ENCODE measurements around the gene PLAC9.
"Not testable (repeated sequence)": the region's sequence is repeated elsewhere in the genome, so short reads cannot be mapped to it uniquely, and the experiment has no call there.

The PLAC9 gene

GRCh38 chr10:80132299-80133139, at the start of gene PLAC9:
TSS of gene PLAC9 (plus strand) at chr10:80132730. CDS start at chr10:80132763, 33 bp downstream.
- no peak for DNase-seq (ENCODE audit: low spot score)

DNA sequence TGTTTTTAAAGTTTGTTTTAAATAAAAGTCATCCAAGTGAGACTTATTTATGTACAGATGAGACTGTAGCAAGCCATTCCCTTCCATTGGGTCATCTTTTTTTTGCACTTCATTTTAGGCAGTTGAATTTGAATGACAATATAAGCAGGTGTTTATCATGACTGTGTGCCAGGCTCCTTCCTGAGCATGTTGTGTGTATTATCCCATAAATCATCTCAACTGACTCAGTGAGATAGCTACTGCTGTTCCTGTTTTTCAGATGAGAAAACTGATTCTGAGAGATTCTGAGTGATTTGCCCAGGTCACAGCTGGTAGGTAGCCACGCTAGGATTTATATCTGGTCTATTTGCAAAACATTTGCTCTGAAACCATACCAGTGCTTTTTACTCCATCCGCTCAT, 42.4 kb upstream of the PLAC9 start:
- DNase-seq (ENCODE audit: low spot score): no peak

DNA sequence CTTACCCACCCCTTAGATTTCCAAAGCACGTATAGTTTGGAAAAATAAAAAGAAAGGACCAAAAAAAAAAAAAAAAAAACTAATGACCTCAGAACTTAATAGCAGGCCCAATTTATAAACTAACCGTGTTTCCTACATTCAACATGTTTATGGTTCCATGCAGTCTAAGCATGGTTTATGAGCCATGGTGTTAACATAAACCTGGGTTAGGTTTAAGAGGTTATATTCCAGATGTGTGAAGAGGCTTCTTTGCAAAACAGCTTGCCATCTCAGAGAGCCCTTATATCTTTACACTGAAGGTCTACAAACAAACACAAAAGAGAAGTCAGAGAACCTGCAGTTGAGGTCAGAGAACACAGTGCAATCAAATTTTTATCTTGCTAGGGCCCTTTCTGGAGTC, 38.3 kb upstream of the PLAC9 start:
- no peak for DNase-seq (ENCODE audit: low spot score)

DNA sequence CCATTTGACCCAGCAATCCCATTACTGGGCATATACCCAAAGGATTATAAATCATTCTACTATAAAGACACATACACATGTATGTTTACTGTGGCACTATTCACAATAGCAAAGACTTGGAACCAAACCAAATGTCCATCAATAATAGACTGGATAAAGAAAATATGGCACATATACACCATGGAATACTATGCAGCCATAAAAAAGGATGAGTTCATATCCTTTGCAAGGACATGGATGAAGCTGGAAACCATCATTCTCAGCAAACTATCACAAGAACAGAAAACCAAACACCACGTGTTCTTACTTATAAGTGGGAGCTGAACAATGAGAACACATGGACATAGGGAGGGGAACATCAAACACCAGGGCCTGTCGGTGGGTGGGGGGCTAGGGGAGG, 34.3 kb upstream of the PLAC9 start:
- DNase-seq (ENCODE audit: low spot score): not testable (repeated sequence)

DNA sequence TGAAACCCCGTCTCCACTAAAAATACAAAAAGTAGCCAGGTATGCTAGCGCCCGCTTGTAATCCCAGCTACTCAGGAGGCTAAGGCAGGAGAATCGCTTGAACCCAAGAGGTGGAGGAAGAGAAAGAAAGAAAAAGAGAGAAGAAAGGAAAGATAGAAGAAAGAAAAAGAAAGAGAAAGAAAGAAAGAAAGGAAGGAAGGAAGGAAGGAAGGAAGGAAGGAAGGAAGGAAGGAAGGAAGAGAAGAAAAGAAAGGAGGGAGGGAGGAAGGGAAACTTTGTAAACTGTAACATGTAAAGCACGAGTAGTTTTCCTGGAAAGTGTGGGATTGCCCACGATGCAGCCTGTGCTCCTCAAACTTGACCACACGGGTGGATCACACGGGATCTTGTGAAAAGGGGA, 33.2 kb upstream of the PLAC9 start:
- not testable (repeated sequence) for DNase-seq (ENCODE audit: low spot score)

- no peak for DNase-seq (ENCODE audit: low spot score)
Measured at GRCh38 chr10:80100116-80100515, 32.4 kb upstream of the PLAC9 start.

GRCh38 chr10:80100861-80101695, 31.5 kb upstream of the PLAC9 start:
- no peak for DNase-seq (ENCODE audit: low spot score)

- DNase-seq (ENCODE audit: low spot score): no peak
Measured at GRCh38 chr10:80104066-80104926, 28.2 kb upstream of the PLAC9 start.

GRCh38 chr10:80108576-80109239, 23.8 kb upstream of the PLAC9 start:
- DNase-seq (ENCODE audit: low spot score): no peak

DNA sequence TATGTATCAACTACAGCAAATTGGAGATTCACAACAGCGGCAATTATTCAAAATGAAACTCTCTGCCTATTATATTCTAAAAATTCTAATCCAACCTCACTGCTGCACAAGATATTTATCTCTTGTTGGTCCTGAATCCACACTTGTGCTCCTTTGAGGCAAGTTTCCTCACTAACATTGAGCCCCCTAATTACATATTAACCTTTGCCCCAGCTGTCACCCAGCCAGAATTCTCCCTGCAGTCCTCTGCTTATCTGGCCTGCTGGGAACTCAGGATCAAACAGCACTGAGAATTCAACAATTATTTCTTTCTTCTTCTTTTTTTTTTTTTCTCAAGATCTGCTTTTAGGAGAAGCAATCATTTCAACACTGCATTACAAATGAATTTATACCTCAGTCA, 21.5 kb upstream of the PLAC9 start:
- no peak for DNase-seq (ENCODE audit: low spot score)

GRCh38 chr10:80118669-80119068, 13.9 kb upstream of the PLAC9 start:
- DNase-seq (ENCODE audit: low spot score): no peak

GRCh38 chr10:80122110-80122710, 10.3 kb upstream of the PLAC9 start:
- no peak for DNase-seq (ENCODE audit: low spot score)

DNA sequence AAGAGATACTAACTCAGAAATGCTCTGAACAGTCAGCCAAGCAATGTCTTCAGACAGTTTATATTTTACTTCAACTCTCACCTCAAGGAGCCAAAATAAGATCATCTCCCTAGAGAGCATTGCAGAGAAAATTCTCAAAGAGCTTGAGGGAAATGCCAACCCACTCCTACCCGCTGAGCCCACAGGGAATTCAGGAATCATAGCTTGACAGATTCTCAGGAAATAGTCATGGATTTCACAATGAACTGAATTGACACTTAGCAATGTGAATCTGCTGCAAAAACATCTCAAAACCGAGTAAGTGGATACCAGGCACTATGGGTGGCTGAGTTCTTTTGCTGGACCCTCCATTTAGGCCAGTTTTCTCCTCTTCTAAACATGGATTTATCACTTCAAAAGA, 9.8 kb upstream of the PLAC9 start:
- no peak for DNase-seq (ENCODE audit: low spot score)

DNA sequence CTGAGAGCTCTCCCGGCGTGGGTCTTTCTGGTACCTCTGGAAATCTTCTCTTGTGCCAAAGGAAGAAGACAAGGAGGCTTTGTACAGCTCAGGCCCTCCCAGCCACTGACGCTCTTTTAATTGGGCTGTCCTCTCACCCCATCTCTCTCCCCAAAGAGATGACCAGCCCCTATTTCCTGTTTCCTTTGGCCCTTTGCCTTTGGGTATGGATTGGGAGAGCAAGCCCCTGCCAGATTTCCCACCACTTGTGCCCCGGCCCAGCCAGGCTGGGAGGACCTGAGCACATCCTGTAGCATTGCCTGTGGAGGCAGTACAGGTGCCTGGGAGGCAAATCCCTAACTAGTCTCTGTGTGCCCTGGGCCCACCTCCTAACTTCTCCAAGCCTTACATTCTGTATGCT, 5.7 kb upstream of the PLAC9 start:
- DNase-seq (ENCODE audit: low spot score): no peak

DNA sequence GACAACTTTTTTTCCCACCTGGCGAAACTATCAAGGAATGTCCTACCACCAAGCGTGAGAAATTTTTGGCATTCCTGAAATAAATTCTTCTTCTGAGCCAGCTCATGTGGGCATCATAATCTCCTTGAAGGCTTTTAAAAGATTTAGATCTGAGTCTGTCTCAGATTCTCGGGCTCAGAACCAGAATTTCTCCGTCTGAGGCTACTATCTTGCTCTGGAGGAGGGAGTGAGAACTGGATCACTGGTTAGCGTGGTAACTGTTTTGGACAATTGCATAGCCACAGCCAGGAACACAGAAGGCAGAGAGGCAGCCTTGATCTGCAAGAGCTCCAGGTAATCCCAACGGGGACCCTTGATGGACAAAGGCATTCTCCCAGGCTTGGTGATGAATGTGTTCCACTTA, 1.0 kb upstream of the PLAC9 start:
- DNase-seq (ENCODE audit: low spot score): no peak

GRCh38 chr10:80133206-80133605, 676 bp downstream of the PLAC9 start:
- DNase-seq (ENCODE audit: low spot score): no peak

- DNase-seq (ENCODE audit: low spot score): not testable (repeated sequence)
Measured at GRCh38 chr10:80133687-80134086, 1.2 kb downstream of the PLAC9 start.

DNA sequence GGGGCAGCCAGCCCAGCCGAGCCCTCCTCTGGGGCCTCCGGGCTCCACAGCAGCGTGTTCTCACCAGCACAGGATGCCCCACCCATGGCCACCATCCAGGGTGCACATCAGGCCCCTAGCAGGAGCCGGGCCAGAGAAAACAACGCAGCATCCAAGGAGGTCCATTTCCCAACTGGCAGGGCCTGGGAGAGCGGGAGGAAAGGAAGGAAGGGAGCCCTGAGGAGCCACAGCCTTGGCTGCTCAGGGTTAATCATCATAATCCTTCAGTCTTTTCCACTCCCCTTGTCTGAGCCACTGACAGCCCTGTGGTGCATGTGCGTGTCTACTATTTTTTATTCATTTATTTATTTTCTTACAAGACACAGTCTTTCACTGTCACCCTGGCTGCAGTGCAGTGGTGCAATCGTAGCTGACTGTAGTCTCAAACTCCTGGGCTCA, 3.6 kb downstream of the PLAC9 start:
- no peak for DNase-seq (ENCODE audit: low spot score)

DNA sequence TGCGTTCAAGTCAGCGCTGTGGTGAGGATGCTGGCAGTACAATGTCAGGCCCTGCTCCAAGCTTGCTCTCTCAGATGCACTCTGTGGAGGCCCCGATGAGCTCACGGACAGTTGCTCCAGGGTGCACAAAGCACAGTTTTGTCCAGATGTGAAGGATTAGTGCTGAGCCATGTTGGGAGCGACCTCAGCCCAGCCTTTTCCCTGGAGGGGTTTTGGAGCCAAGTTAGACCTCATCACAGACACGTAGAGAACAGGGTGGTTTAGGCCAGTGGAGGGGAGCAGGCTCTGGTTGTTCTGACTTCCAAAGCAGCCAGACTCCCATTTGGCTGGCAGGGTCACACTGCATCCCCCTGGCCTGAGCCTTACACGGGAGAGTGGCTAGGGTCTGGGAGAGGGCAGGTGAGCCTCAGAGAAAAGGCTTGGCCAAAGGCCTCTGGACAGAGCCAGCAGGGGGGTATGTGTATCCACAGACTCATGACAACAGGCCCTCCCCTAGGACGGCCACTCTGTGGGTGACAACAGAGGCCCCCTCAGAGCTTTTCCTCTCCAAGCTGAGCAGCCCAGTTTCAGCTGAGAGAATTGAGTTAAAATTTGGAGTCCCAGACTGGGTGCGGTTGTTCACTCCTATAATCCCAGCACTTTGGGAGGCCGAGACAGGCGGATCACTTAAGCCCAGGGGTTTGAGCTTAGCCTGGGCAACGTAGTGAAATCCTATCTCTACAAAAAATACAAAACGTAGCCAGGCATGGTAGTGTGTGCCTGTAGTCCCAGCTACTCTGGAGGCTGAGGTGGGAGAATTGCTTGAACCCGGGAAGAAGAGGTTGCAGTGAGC, 4.7 kb downstream of the PLAC9 start:
- no peak for DNase-seq (ENCODE audit: low spot score)

GRCh38 chr10:80137920-80138319, 5.4 kb downstream of the PLAC9 start:
- DNase-seq (ENCODE audit: low spot score): no peak

All from Ammon's horn (tissue), 1 donor.